SIG-M5 treated with dmso at 0.1 percent for 504 hours (cell line): Measurements from ENCODE around the gene PDGFD.

Experiments
- DNase-seq: peaks from one replicate; lab custom pipeline; 2025; ENCODE audit not compliant: unreplicated experiment; lab: John Stamatoyannopoulos, UW

Gene PDGFD

GRCh38 chr11:104146421-104146820 is 17.5 kb downstream of the PDGFD start:
- no peak for DNase-seq

GRCh38 chr11:104145062-104145461 is 18.9 kb downstream of the PDGFD start:
- DNase-seq = no peak

GRCh38 chr11:104142698-104143097 is 21.2 kb downstream of the PDGFD start:
- DNase-seq = no peak

- DNase-seq = no peak
Measured at GRCh38 chr11:104136861-104137260, 27.1 kb downstream of the PDGFD start.

- DNase-seq = no peak
Measured at GRCh38 chr11:104134745-104135144, 29.2 kb downstream of the PDGFD start.

GRCh38 chr11:104130161-104130560 is 33.8 kb downstream of the PDGFD start:
- no peak for DNase-seq

- DNase-seq = no peak
Measured at GRCh38 chr11:104129145-104129544, 34.8 kb downstream of the PDGFD start.

GRCh38 chr11:104127828-104128227 is 36.1 kb downstream of the PDGFD start:
- no peak for DNase-seq

- DNase-seq = no peak
Measured at GRCh38 chr11:104126464-104126863, 37.5 kb downstream of the PDGFD start.

- no peak for DNase-seq
Measured at GRCh38 chr11:104124979-104125378, 39.0 kb downstream of the PDGFD start.

GRCh38 chr11:104122836-104123235 is 41.1 kb downstream of the PDGFD start:
- DNase-seq = no peak

GRCh38 chr11:104122011-104122635 is 41.8 kb downstream of the PDGFD start:
- DNase-seq = no peak

- no peak for DNase-seq
Measured at GRCh38 chr11:104120493-104121137, 43.3 kb downstream of the PDGFD start.

GRCh38 chr11:104118105-104118744 is 45.7 kb downstream of the PDGFD start:
- no peak for DNase-seq

GRCh38 chr11:104113541-104113940 is 50.4 kb downstream of the PDGFD start:
- DNase-seq = no peak

GRCh38 chr11:104106136-104106754 is 57.7 kb downstream of the PDGFD start:
- DNase-seq = no peak

- no peak for DNase-seq
Measured at GRCh38 chr11:104105155-104105554, 58.8 kb downstream of the PDGFD start.

- DNase-seq = no peak
Measured at GRCh38 chr11:104104664-104105063, 59.3 kb downstream of the PDGFD start.

GRCh38 chr11:104104201-104104600 is 59.7 kb downstream of the PDGFD start:
- DNase-seq = no peak

- no peak for DNase-seq
Measured at GRCh38 chr11:104098555-104098954, 65.4 kb downstream of the PDGFD start.

- no peak for DNase-seq
Measured at GRCh38 chr11:104098132-104098531, 65.8 kb downstream of the PDGFD start.

GRCh38 chr11:104096900-104097299 is 67.0 kb downstream of the PDGFD start:
- no peak for DNase-seq
